H1 (cell line): ENCODE measurements around the gene AGFG1. TPM values are rescaled to one million over a fixed set of nuclear protein-coding genes. Genes with fewer than 3 reads are reported as not detected.

Experiments
- CBX8 ChIP-seq: fragments of 300-800, 300-1000 bp; sonication (generic); IDR thresholded peaks from 2 replicates; pipeline ENCODE4 v1.7.1; 2016; ENCODE audit warnings: low read depth, low read length, borderline replicate concordance
- KDM1A ChIP-seq: fragments of 200-600, 300-600 bp; sonication (generic); IDR thresholded peaks from 2 replicates; pipeline ENCODE4 v1.7.1; 2016; ENCODE audit warnings: mild to moderate bottlenecking, low read length, borderline replicate concordance
- SAP30 ChIP-seq: fragments of 300-600 bp; sonication (generic); IDR thresholded peaks from 2 replicates; pipeline ENCODE4 v1.7.1; 2012; ENCODE audit warnings: low read length, moderate library complexity, mild to moderate bottlenecking, inconsistent platforms; ENCODE audit not compliant: insufficient read depth, insufficient replicate concordance
- SUZ12 ChIP-seq: fragments of 200-600 bp; sonication (generic); IDR thresholded peaks from 2 replicates; pipeline ENCODE4 v1.6.1; 2012; ENCODE audit warnings: mild to moderate bottlenecking, inconsistent platforms, low read length, moderate library complexity, mixed read lengths
- polyA plus RNA-seq, 7 experiments: library from polyadenylated mRNA; depleted of rRNA in 3 of 7; stranded (reverse) in 5 of 7; unstranded in 2 of 7; fragments of >200 nt in 5 of 7; fragments of 200-250 nt in 2 of 7; gene quantifications; 1 replicate in 5 of 7; 2 replicates in 1 of 7; 4 replicates in 1 of 7; pipeline versions ENCODE4 v1.2.1 to v1.2.3, GENCODE V29; 2011 to 2013; ENCODE audit warnings: missing spikeins in 2 of 7, mixed read lengths in 2 of 7
- total RNA-seq: library from RNA; stranded (reverse); fragmentation: NEBNext Ultra II Directional; extraction: Animal tissue kit (Norgen Biotek cat#: 25700); gene quantifications from 2 replicates; pipeline ENCODE4 v1.2.1, GENCODE V29; 2021

AGFG1 gene
- total and polyA plus RNA-seq, 2 of the 8 experiments (the other 6 are each of a cell fraction or from before 2014, with no cell fraction given) = 102 to 147 TPM

DNA sequence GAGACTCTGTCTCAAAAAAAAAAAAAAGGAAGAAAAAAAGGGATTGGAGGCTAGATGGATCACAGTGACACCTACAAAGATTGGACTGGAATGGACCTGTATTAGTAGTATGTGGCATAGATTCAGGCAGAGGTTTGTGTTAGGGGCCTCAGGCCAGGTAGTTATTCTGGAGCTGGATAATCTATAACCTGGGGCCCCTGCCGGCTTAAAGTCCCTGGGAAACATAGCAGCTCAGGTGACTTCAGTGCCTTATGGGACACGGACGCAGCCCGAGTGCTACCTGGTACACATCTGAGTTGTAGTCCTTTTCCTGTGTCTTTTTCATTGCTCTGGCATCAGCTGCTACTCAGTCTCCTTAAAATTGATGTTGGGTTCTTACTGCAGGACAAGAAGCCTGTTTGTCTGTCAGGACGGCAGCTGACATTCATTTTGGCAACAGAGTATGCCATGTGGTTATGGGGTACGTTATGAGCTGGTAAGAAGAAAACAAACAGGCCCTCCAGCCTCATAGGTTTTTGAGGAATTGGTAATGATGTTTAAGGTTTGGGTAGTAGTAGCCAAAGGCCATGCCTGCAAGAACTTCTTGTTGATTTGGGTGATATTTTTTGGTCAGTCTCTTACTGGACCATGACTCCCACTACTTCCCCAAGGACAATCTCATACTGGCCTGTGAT lies 27.8 kb downstream of the AGFG1 start (continued):
- TF ChIP-seq KDM1A (no peak), CBX8 (no peak), SUZ12 (no peak), SAP30 (no peak)
